CD4-positive, alpha-beta T cell (primary cell): ENCODE results near the gene JAZF1. TPM values are rescaled to one million over a fixed set of nuclear protein-coding genes. Genes with fewer than 3 reads are reported as not detected.

Experiments
- ATAC-seq: fragments of 200-7000 bp; cut with Tn5 transposase; one replicate; pipeline ENCODE4 v1.10.0; 2022; ENCODE audit warnings: mild to moderate bottlenecking; ENCODE audit not compliant: poor library complexity
- CTCF ChIA-PET: fragments of 350-600 bp; sonication (Branson Sonifier 250); formaldehyde crosslinking; loops from one replicate; lab custom pipeline; 2021; ENCODE audit warnings: antibody characterized with exemption, inconsistent platforms; lab: Charles Lee
- POLR2A ChIA-PET: fragments of 350-600 bp; sonication (Branson Sonifier 250); formaldehyde crosslinking; loops from one replicate; lab custom pipeline; 2021; ENCODE audit warnings: antibody characterized with exemption, inconsistent platforms; lab: Charles Lee
- DNase-seq, 14 experiments: peaks; one replicate each; pipeline ENCODE4 v3.0.0-alpha.2; 2013 to 2020; ENCODE audit warnings: mixed read lengths in 2 of 14
- H3K27ac ChIP-seq, 2 donors: one replicate each; pipeline versions ENCODE4 v1.5.1 to v1.7.0; 2013; ENCODE audit warnings: low read length in 2 of 2, low read depth in 1 of 2, mild to moderate bottlenecking in 1 of 2
- H3K27me3 ChIP-seq, 2 experiments: 1 replicate in 1 of 2; 2 replicates in 1 of 2; pipeline versions ENCODE4 v1.6.1 to v1.7.0; 2013; ENCODE audit warnings: low read length in 2 of 2, control low read depth in 1 of 2, mild to moderate bottlenecking in 1 of 2, moderate library complexity in 1 of 2; ENCODE audit not compliant: insufficient read depth in 2 of 2, control insufficient read depth in 1 of 2
- H3K36me3 ChIP-seq: one replicate; pipeline ENCODE4 v1.6.1; 2013; ENCODE audit warnings: low read length, control low read depth; ENCODE audit not compliant: insufficient read depth
- H3K4me1 ChIP-seq: one replicate; pipeline ENCODE4 v1.6.1; 2013; ENCODE audit warnings: low read length, control low read depth; ENCODE audit not compliant: insufficient read depth
- H3K4me3 ChIP-seq: one replicate; pipeline ENCODE4 v1.5.1; 2013; ENCODE audit warnings: mild to moderate bottlenecking, low read length, moderate library complexity
- H3K9me3 ChIP-seq, 2 experiments: 1 replicate in 1 of 2; 2 replicates in 1 of 2; pipeline versions ENCODE4 v1.6.1 to v1.7.0; 2013; ENCODE audit warnings: low read length in 2 of 2, mild to moderate bottlenecking in 2 of 2, control low read depth in 1 of 2, moderate library complexity in 1 of 2; ENCODE audit not compliant: control insufficient read depth in 1 of 2, insufficient read depth in 1 of 2
- H3K27ac Mint-ChIP-seq: one replicate; pipeline ENCODE4 v1.8.0; 2020; ENCODE audit warnings: mixed read lengths
- H3K27me3 Mint-ChIP-seq: one replicate; pipeline ENCODE4 v1.8.0; 2021; ENCODE audit warnings: mixed read lengths
- H3K36me3 Mint-ChIP-seq: one replicate; pipeline ENCODE4 v1.8.0; 2021; ENCODE audit warnings: low read depth, mixed read lengths
- H3K4me1 Mint-ChIP-seq: one replicate; pipeline ENCODE4 v1.8.0; 2021; ENCODE audit warnings: low read depth, mixed read lengths
- H3K4me3 Mint-ChIP-seq: one replicate; pipeline ENCODE4 v1.8.0; 2020; ENCODE audit warnings: mild to moderate bottlenecking, mixed read lengths
- H3K9me3 Mint-ChIP-seq: one replicate; pipeline ENCODE4 v1.8.0; 2020; ENCODE audit warnings: mixed read lengths
- intact Hi-C, 2 experiments: fragments of 100-400 bp; cut with DNase I in 1 of 2; cut with micrococcal nuclease in 1 of 2; formaldehyde crosslinking; loops; one replicate each; pipeline versions ENCODE4 v1.15.1 to v1.9.0; 2023 to 2025; cut with DNase I, micrococcal nuclease
- total RNA-seq, 174 experiments: library from RNA in 2 of 174; stranded (reverse) in 2 of 174; gene quantifications; one replicate each; pipeline ENCODE4 v1.2.3 and lab custom pipeline; 2021 to 2026
- TF ChIP-seq, protein P1 (sequence below): fragments of 200-600 bp; IDR thresholded peaks from one replicate; pipeline ENCODE4 v1.8.0; 2022; ENCODE audit warnings: antibody characterized with exemption, mild to moderate bottlenecking

JAZF1 gene
- total RNA-seq, 2 experiments from 2014 or later = 9.9 to 11.1 TPM

DNA sequence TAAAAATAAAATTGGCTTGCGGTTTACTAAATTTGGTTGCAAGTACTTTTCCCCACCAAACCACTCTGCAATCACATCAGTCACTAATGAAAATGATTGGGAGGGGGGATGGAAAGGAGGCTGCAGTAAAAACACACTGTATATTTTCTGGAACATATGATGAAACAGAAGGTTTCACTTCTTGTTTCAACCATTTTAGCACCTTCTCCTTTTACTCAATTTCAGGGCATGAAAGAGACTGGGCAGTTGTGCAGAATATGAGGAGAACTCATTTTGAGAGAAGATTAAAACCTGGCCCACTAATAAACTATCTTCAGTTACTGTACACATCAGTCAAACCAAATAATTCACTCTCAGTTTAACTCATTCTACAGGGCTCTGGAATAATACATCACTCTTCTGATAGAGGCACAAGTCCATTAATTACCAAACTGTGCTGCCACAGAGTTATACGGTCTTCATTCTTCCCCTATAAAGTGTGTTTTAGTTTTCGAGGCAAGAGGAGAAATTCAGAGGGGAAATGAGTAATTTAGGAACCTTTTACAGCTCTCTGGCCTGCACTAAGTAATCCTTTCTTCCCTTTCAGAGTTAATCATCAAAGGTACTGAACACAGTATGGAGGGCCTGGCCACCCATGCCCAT is 25.5 kb downstream of the JAZF1 start:
- peaks cover 24% of the 10 kb centered on the region for H3K4me1 ChIP-seq

DNA sequence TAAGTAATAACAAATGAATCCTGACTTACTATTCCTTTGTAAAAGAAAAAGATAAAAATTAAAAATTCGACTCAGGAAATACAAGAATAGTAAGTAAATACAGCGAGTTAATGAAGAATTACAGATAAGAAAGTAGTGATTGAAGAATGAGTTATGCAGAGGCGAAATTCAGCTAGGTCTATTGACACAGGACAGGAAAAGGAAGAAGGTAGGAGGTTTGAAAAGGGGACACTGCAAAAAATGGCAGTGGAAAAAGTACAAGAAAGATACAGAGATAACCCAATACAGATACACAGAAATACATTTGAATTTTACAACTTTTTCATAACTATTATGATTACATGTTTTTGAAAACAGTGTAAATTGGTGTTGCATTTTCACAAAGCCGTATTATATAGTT is 28.0 kb downstream of the JAZF1 start:
- TF ChIP-seq, protein P1, sequence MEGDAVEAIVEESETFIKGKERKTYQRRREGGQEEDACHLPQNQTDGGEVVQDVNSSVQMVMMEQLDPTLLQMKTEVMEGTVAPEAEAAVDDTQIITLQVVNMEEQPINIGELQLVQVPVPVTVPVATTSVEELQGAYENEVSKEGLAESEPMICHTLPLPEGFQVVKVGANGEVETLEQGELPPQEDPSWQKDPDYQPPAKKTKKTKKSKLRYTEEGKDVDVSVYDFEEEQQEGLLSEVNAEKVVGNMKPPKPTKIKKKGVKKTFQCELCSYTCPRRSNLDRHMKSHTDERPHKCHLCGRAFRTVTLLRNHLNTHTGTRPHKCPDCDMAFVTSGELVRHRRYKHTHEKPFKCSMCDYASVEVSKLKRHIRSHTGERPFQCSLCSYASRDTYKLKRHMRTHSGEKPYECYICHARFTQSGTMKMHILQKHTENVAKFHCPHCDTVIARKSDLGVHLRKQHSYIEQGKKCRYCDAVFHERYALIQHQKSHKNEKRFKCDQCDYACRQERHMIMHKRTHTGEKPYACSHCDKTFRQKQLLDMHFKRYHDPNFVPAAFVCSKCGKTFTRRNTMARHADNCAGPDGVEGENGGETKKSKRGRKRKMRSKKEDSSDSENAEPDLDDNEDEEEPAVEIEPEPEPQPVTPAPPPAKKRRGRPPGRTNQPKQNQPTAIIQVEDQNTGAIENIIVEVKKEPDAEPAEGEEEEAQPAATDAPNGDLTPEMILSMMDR = no peak
- intact Hi-C loops = no loop called here
- Histone ChIP-seq H3K4me3 (no peak overlapping the region), H3K9me3 (no peaks in the 10 kb centered on the region), H3K36me3 (no peaks in the 10 kb centered on the region), H3K27me3 (no peaks in the 10 kb centered on the region), H3K27ac (peak overlapping the region in 1 of 2 donors; percentile 31), H3K4me1 (peaks cover 24% of the 10 kb centered on the region)
- Mint-ChIP-seq H3K4me3 (no peak overlapping the region), H3K9me3 (no peaks in the 10 kb centered on the region), H3K27ac (peak overlapping the region; percentile 16), H3K27me3 (no peaks in the 10 kb centered on the region), H3K36me3 (no peaks in the 10 kb centered on the region), H3K4me1 (peaks cover 46% of the 10 kb centered on the region)
- DNase-seq (no peak), ATAC-seq (no peak)
- CTCF ChIA-PET = no interaction called here
- POLR2A ChIA-PET = interaction anchor here (0.7 kb wide), 1 partner anchor 22 kb away, joined by 3 read pairs; no protein-coding TSS in a partner anchor

More for the DNA sequence above, 25.5 kb downstream of the JAZF1 start:
- Mint-ChIP-seq H3K36me3 (no peaks in the 10 kb centered on the region), H3K27ac (no peak overlapping the region), H3K9me3 (no peaks in the 10 kb centered on the region), H3K4me3 (no peak overlapping the region), H3K27me3 (no peaks in the 10 kb centered on the region), H3K4me1 (peaks cover 46% of the 10 kb centered on the region)
- DNase-seq = peak in 3 of 14 experiments; percentile 39 to 46 (median 40)
- no peaks in the 10 kb centered on the region for H3K36me3 ChIP-seq
- intact Hi-C loops = no loop called here
- TF ChIP-seq, protein P1 = no peak
- CTCF ChIA-PET = no interaction called here
- POLR2A ChIA-PET = no interaction called here
- H3K4me3 ChIP-seq = no peak overlapping the region
- no peak overlapping the region for H3K27ac ChIP-seq
- H3K9me3 ChIP-seq = no peaks in the 10 kb centered on the region
- H3K27me3 ChIP-seq = no peaks in the 10 kb centered on the region
- no peak for ATAC-seq

GRCh38 chr7:28151965-28152364 is 28.6 kb downstream of the JAZF1 start:
- Mint-ChIP-seq H3K4me3 (peak overlapping the region; percentile 5), H3K27ac (peak overlapping the region; percentile 16), H3K36me3 (no peaks in the 10 kb centered on the region), H3K9me3 (no peaks in the 10 kb centered on the region), H3K27me3 (no peaks in the 10 kb centered on the region), H3K4me1 (peaks cover 46% of the 10 kb centered on the region)
- Histone ChIP-seq H3K36me3 (no peaks in the 10 kb centered on the region), H3K27me3 (no peaks in the 10 kb centered on the region), H3K27ac (peak overlapping the region in 1 of 2 donors; percentile 31), H3K9me3 (no peaks in the 10 kb centered on the region), H3K4me3 (peak overlapping the region; percentile 2), H3K4me1 (peaks cover 24% of the 10 kb centered on the region)
- TF ChIP-seq, protein P1 = no peak
- DNase-seq (peak in 3 of 14 experiments; percentile 61 to 70 (median 70)), ATAC-seq (peak; percentile 83)
- CTCF ChIA-PET = no interaction called here
- intact Hi-C loops = no loop called here
- POLR2A ChIA-PET = interaction anchor here (0.7 kb wide), 1 partner anchor 22 kb away, joined by 3 read pairs; no protein-coding TSS in a partner anchor
